HG03045 (cell line): ENCODE results near the gene NMUR1.

ENCODE experiments used
- ATAC-seq: cut with Tn5 transposase; IDR thresholded peaks from one replicate; pipeline ENCODE4 v1.9.1; 2021; ENCODE audit warnings: mild to moderate bottlenecking, moderate library complexity; ENCODE audit not compliant: unreplicated experiment

NMUR1 gene

DNA sequence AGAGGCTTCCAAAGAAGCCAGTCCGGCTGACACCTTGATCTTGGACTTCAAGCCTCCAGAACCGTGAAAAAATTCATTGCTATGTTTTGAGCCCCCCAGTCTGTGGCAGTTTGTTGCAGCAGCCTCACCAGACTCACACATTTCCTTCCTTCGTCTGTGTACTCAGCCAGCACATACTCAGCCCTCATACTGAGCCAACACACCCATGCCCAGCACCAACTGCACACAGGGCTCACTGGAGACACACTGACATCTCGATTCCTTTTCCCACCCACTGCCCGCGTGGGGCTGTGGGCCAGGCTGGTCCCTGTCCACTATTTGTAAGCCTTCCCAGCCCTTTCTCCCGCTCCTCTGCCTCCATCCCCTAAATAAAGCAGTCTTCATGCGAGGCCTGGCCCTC, 24.1 kb upstream of the NMUR1 start:
- ATAC-seq, result no peak

- no peak for ATAC-seq
Measured at GRCh38 chr2:231552752-231553151, 22.5 kb upstream of the NMUR1 start.

- no peak for ATAC-seq
Measured at GRCh38 chr2:231549446-231550239, 19.4 kb upstream of the NMUR1 start.

DNA sequence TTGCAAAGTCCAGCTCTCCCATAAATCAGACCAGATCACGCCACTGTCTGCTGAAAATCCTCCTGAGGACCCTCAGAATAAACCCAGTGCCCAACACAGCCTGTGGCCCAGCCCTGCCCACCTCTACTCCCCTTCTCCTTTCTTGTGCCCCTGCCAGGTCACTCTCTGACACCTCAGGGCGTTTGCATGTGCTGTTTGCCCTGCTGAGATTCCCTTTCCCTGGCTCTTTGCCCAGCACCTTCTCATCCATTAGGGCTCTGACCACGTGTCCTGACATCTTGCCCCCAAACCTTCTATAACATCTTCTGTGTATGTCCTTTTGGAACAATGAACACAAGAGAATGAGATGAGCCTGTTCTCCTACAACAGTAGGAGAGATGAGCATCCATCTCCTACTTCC, 18.5 kb upstream of the NMUR1 start:
- ATAC-seq, result no peak

DNA sequence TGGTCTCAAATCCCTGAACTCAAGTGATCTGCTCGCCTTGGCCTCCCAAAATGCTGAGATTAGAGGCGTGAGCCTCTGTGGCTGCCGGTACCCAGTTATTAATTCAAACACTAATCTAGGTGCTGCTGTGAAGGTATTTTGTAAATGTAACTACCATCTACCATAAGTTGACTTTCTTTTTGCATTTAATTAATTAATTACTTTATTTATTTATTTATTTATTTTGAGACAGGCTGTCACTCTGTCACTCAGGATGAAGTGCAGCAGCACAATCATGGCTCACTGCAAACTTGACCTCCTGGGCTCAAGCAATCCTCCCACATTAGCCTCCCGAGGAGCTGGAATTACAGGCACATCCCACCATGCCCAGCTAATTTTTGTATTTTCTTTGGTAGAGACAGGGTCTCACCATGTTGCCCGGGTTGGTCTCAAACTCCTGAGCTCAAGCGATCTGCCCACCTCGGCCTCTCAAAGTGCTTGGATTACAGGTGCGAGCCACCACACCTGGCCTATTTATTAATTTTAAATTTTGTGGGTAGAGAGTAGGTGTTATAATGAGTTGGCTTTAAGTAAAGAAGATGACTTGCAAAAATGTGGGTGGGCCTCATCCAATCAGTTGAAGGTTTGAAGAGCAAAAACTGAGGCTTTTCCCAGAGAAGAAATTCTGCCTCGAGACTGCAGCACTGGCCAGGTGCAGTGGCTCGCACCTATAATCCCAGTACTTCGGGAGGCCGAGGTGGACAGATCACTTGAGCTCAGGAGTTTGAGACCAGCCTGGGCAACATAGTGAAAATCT, 17.3 kb upstream of the NMUR1 start:
- ATAC-seq, result no peak

GRCh38 chr2:231546014-231546715, 15.9 kb upstream of the NMUR1 start:
- peak; percentile 2 for ATAC-seq

DNA sequence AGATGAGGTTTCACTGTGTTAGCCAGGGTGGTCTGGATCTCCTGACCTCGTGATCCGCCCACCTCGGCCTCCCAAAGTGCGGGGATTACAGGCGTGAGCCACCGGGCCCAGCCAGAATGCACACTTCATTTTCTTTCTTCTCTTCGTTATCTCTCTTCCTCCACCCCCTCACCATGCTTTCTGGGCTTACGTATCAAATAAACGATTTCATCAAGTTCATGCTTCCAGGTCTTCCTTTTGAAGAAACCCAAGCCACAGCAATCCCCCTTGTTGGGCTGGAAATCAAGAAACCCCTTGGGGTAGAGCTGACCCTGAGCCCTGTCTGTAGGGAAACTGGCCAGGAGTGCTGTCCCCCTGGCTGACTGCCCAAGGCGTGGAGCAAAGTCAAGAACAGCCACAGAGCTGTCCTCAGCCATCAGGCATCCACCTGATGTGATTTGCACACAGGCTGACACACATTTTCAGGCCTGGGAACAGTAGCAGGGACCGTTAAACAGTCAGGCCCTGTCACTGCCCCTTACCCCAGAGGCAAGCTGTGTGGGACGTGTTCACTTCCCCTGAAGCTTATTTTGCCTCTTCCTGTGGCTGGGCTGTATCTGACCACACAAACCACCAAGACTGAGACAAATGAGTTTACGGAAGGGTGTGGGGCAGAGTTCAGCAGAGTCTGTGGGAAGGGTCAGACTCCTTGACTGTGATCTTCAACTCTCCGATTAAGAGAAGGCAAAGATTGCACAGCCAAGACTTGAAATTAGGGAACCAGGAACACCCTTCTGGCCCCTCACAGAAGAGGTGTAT, 15.1 kb upstream of the NMUR1 start:
- peak; percentile 98 for ATAC-seq

DNA sequence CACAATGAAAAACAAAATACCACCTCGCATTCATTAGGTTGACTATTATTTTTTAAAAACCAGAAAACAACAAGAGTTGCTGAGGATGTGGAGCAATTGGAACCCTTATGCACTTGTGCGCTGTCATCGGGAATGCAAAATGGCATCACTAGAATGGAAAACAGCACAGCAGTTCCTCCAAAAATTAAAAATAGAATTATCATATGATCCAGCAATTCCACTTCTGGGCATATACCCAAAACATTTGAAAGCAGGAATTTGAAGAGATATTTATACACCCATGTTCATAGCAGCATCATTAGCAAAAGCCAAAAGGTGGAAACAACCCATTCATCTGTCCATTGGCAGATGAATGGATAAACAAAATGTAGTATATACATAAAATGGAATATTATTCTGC, 11.9 kb upstream of the NMUR1 start:
- no peak for ATAC-seq

DNA sequence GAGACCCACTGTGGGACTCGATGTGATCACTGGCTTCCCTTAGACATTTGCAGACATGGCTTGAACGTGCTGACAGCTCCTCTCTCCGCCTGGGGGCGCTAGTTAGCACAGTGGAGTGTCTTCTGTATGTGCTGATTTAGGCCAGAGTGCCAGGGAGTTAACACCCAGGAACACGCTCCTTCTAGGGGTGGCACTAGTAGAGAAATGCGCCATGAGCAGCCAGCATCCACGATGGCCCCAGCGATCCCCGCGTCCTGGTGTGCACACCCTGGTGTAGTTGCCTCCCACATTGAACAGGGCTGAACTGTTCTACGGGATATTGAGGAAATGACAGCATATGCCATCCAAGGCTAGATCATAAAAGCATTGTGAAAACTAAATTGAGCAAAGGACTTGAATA, 11.4 kb upstream of the NMUR1 start:
- ATAC-seq, result no peak

- no peak for ATAC-seq
Measured at GRCh38 chr2:231539991-231540390, 9.7 kb upstream of the NMUR1 start.

GRCh38 chr2:231535961-231536360, 5.7 kb upstream of the NMUR1 start:
- no peak for ATAC-seq

- ATAC-seq, result no peak
Measured at GRCh38 chr2:231533777-231534125, 3.5 kb upstream of the NMUR1 start.

GRCh38 chr2:231533086-231533776, 3.0 kb upstream of the NMUR1 start:
- ATAC-seq, result no peak

GRCh38 chr2:231532756-231533035, 2.5 kb upstream of the NMUR1 start:
- no peak for ATAC-seq

GRCh38 chr2:231531883-231532755, 1.9 kb upstream of the NMUR1 start:
- ATAC-seq, result no peak

DNA sequence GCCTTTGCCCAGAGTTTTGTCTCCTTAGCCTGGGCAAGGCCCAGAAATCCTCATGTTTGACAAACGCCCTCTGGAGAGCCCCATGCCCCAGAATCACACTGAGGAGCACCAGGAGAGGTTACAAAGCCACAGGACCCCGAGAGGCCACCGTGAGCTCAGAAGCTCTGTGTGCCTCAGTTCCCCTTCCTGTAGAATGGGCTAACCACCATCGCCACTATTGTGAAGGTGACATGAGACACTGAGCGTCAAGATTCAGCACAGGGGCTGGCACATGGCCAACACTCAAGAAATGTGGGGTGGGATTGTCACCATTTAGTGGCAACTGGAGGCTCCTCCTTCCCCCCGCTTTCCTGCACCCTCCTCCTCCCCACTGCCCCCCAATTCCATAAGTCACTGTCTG, 1.2 kb upstream of the NMUR1 start:
- no peak for ATAC-seq

- ATAC-seq, result no peak
Measured at GRCh38 chr2:231528636-231529030, 1.6 kb downstream of the NMUR1 start.

- ATAC-seq, result no peak
Measured at GRCh38 chr2:231527955-231528635, 2.1 kb downstream of the NMUR1 start.

- no peak for ATAC-seq
Measured at GRCh38 chr2:231527091-231527395, 3.2 kb downstream of the NMUR1 start.
